MM.1S (cell line): Measurements from ENCODE around the gene MBLAC1.

Experiments used
- EZH2 ChIP-seq: fragments of 300-600 bp; sonication (generic); optimal IDR thresholded peaks from 2 replicates; pipeline ENCODE3; 2017; ENCODE audit warnings: low read depth, mild to moderate bottlenecking, antibody characterized with exemption, low read length, mixed read lengths
- TF ChIP-seq, protein P1 (sequence below): fragments of 300-600 bp; sonication (generic); IDR thresholded peaks from 2 replicates; pipeline ENCODE4 v1.5.1; 2016; ENCODE audit warnings: antibody characterized with exemption, low read length, mixed read lengths

GRCh38 chr7:100152937-100153666 is 26.3 kb downstream of the MBLAC1 start:
- TF ChIP-seq, protein P1, sequence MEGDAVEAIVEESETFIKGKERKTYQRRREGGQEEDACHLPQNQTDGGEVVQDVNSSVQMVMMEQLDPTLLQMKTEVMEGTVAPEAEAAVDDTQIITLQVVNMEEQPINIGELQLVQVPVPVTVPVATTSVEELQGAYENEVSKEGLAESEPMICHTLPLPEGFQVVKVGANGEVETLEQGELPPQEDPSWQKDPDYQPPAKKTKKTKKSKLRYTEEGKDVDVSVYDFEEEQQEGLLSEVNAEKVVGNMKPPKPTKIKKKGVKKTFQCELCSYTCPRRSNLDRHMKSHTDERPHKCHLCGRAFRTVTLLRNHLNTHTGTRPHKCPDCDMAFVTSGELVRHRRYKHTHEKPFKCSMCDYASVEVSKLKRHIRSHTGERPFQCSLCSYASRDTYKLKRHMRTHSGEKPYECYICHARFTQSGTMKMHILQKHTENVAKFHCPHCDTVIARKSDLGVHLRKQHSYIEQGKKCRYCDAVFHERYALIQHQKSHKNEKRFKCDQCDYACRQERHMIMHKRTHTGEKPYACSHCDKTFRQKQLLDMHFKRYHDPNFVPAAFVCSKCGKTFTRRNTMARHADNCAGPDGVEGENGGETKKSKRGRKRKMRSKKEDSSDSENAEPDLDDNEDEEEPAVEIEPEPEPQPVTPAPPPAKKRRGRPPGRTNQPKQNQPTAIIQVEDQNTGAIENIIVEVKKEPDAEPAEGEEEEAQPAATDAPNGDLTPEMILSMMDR: no peak
- TF ChIP-seq EZH2: no peak
